Measurements from ENCODE around the gene C7.

GRCh38 chr5:40983781-40984180, 74.5 kb downstream of the C7 start:
- TF ChIP-seq CTCF (IDR thresholded peaks at IDR 0.05; ENCODE audit: low read depth, low read length, poor library complexity, severe bottlenecking) (no peak), EZH2phosphoT487 (IDR thresholded peaks at IDR 0.05; ENCODE audit: borderline replicate concordance, low read length) (no peak)
